Mesenchymal stem cell (in vitro differentiated cells and primary cell): Measurements from ENCODE around the gene BSDC1.

Experiments
- DNase-seq: peaks from one replicate; pipeline ENCODE4 v3.0.0-alpha.2; 2013
- H2AFZ ChIP-seq: one replicate; pipeline ENCODE4 v1.6.1; 2013; ENCODE audit warnings: low read depth, mild to moderate bottlenecking, control low read depth, inconsistent platforms, low read length, moderate library complexity
- H2AK5ac ChIP-seq: 2 replicates; pipeline ENCODE4 v1.6.1; 2013; ENCODE audit warnings: low read length, moderate library complexity, mild to moderate bottlenecking, inconsistent platforms; ENCODE audit not compliant: severe bottlenecking
- H2BK120ac ChIP-seq: one replicate; pipeline ENCODE4 v1.6.1; 2013; ENCODE audit warnings: low read depth, mild to moderate bottlenecking, inconsistent platforms, low read length, moderate library complexity
- H2BK12ac ChIP-seq, 2 experiments: one replicate each; pipeline ENCODE4 v1.6.1; 2013; ENCODE audit warnings: inconsistent platforms in 2 of 2, low read length in 2 of 2, mild to moderate bottlenecking in 2 of 2, moderate library complexity in 2 of 2, control low read depth in 1 of 2
- H2BK15ac ChIP-seq: one replicate; pipeline ENCODE4 v1.6.1; 2013; ENCODE audit warnings: mild to moderate bottlenecking, low read depth, inconsistent platforms; ENCODE audit not compliant: poor library complexity, severe bottlenecking
- H2BK5ac ChIP-seq: 2 replicates; pipeline ENCODE4 v1.6.1; 2013; ENCODE audit warnings: low read depth, mild to moderate bottlenecking, low read length, control low read depth, inconsistent platforms; ENCODE audit not compliant: poor library complexity, severe bottlenecking
- H3K14ac ChIP-seq, 2 experiments: one replicate each; pipeline ENCODE4 v1.6.1; 2013; ENCODE audit warnings: inconsistent platforms in 2 of 2, low read length in 2 of 2, control low read depth in 1 of 2, mild to moderate bottlenecking in 1 of 2, moderate library complexity in 1 of 2
- H3K18ac ChIP-seq, 2 experiments: one replicate each; pipeline ENCODE4 v1.6.1; 2013; ENCODE audit warnings: inconsistent platforms in 2 of 2, low read length in 2 of 2, control low read depth in 1 of 2, low read depth in 1 of 2, mild to moderate bottlenecking in 1 of 2
- H3K23ac ChIP-seq, 2 experiments: one replicate each; pipeline ENCODE4 v1.6.1; 2013; ENCODE audit warnings: inconsistent platforms in 2 of 2, low read length in 2 of 2, mild to moderate bottlenecking in 2 of 2, moderate library complexity in 2 of 2, control low read depth in 1 of 2
- H3K27ac ChIP-seq: 2 replicates; pipeline ENCODE4 v1.5.1; 2013; ENCODE audit warnings: mild to moderate bottlenecking, moderate library complexity, low read length, control low read depth, inconsistent platforms; ENCODE audit not compliant: poor library complexity, severe bottlenecking
- H3K27me3 ChIP-seq, 2 experiments: 2 replicates each; pipeline versions ENCODE4 v1.6.1 to v1.7.0; 2013; ENCODE audit warnings: low read length in 2 of 2, mild to moderate bottlenecking in 2 of 2, moderate library complexity in 2 of 2, control low read depth in 1 of 2, inconsistent platforms in 1 of 2; ENCODE audit not compliant: control insufficient read depth in 1 of 2, insufficient read depth in 1 of 2
- H3K36me3 ChIP-seq, 2 experiments: 2 replicates each; pipeline versions ENCODE4 v1.6.1 to v1.7.0; 2013; ENCODE audit warnings: low read length in 2 of 2, control low read depth in 1 of 2, inconsistent platforms in 1 of 2, low read depth in 1 of 2, mild to moderate bottlenecking in 1 of 2; ENCODE audit not compliant: insufficient read depth in 2 of 2, control insufficient read depth in 1 of 2
- H3K4ac ChIP-seq, 2 experiments: one replicate each; pipeline ENCODE4 v1.6.1; 2013; ENCODE audit warnings: inconsistent platforms in 2 of 2, low read length in 2 of 2, mild to moderate bottlenecking in 2 of 2, moderate library complexity in 2 of 2, control low read depth in 1 of 2, low read depth in 1 of 2
- H3K4me1 ChIP-seq: 2 replicates; pipeline ENCODE4 v1.6.1; 2013; ENCODE audit warnings: low read depth, low read length, control low read depth; ENCODE audit not compliant: control insufficient read depth, insufficient read depth
- H3K4me2 ChIP-seq: 2 replicates; pipeline ENCODE4 v1.6.1; 2013; ENCODE audit warnings: low read length, mild to moderate bottlenecking, inconsistent platforms; ENCODE audit not compliant: poor library complexity, severe bottlenecking
- H3K4me3 ChIP-seq, 2 experiments: 2 replicates each; pipeline versions ENCODE4 v1.5.1 to v1.7.0; 2013; ENCODE audit warnings: low read length in 2 of 2, mild to moderate bottlenecking in 2 of 2, control low read depth in 1 of 2, low read depth in 1 of 2; ENCODE audit not compliant: insufficient read depth in 1 of 2
- H3K79me1 ChIP-seq: replicated peaks from 2 replicates; pipeline ENCODE4 v1.6.1; 2013; ENCODE audit warnings: mild to moderate bottlenecking, control low read depth, low read length, inconsistent platforms; ENCODE audit not compliant: poor library complexity, severe bottlenecking
- H3K9ac ChIP-seq: 2 replicates; pipeline ENCODE4 v1.7.0; 2013; ENCODE audit warnings: mild to moderate bottlenecking, low read length, moderate library complexity
- H3K9me3 ChIP-seq: 2 replicates; pipeline ENCODE4 v1.7.0; 2013; ENCODE audit warnings: mild to moderate bottlenecking, low read length; ENCODE audit not compliant: control insufficient read depth
- H4K8ac ChIP-seq: one replicate; pipeline ENCODE4 v1.6.1; 2013; ENCODE audit warnings: inconsistent platforms, mild to moderate bottlenecking, low read length, moderate library complexity
- H4K91ac ChIP-seq: one replicate; pipeline ENCODE4 v1.6.1; 2013; ENCODE audit warnings: mild to moderate bottlenecking, low read length, inconsistent platforms
- WGBS: methylation state at CpG from one replicate; pipeline ENCODE4 v1.1.7; 2013; ENCODE audit warnings: mixed read lengths; 5-methylcytosine and 5-hydroxymethylcytosine counted together

The BSDC1 gene

DNA sequence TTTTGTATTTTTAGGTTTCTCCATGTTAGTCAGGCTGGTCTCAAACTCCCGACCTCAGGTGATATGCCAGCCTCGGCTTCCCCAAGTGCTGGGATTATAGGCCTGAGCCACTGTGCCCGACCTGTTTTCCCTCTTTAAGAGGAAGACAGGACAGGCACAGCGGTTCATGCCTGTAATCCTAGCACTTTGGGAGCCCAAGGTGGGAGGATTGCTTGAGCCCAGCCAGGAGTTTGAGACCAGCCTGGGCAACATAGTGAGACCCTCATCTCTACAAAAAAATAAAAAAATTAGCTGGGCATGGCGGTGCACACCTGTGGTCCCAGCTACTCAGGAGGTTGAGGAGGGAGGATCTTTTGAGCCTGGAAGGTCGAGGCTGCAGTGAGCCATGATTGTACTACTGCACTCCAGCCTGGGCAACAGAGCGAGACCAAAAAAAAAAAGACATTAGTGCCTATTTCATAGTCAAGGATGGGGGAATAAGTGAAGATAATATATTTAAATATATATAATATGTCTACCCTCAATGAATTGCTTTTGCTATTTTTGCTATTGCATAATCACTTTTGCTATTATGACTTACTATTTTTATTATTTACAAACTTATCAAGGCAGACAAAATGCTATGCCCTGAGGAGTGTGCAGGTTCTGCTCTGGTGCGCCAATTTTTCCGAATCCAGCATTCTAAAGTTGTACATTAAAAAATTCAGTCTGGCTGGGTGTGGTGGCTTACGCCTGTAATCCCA, 75.9 kb downstream of the BSDC1 start:
- Histone ChIP-seq H3K4me1 (peaks cover 3% of the 10 kb centered on the region), H3K79me1 (peaks cover 23% of the 10 kb centered on the region), H3K14ac (no peak overlapping the region), H2BK12ac (no peak overlapping the region), H3K4me2 (no peak overlapping the region), H3K36me3 (peaks cover 24 to 39% of the 10 kb centered on the region in 2 experiments), H3K4ac (no peak overlapping the region), H2BK120ac (no peak overlapping the region), H3K27me3 (no peaks in the 10 kb centered on the region), H3K9me3 (no peaks in the 10 kb centered on the region), H2BK15ac (no peak overlapping the region), H3K4me3 (no peak overlapping the region), H3K9ac (no peak overlapping the region), H3K27ac (no peak overlapping the region), H2AFZ (no peak overlapping the region), H2AK5ac (no peak overlapping the region), H4K91ac (no peak overlapping the region), H3K23ac (no peak overlapping the region), H4K8ac (no peak overlapping the region), H2BK5ac (no peak overlapping the region), H3K18ac (no peak overlapping the region)
- 94% methylated on average over 10 of the region's 10 CpGs for WGBS
- no peak for DNase-seq

DNA sequence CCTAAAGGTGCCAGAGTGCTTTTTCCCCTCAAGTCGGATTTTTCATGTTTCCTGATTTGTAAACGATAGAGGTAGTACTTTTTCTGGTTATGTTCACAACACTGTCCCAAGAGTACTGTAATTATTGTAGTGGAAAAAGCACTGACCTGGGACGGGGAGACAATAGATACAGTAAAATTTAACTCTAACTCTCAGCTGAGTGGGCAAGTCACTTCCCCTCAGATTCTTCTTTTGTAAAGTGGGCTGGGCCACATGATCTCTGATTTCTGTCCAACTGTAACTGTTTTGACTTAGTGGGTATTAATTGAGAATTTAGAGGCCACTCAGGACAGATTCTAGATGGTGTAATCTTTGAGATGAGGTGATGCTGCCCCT, 77.4 kb downstream of the BSDC1 start:
- no peak overlapping the region for H3K23ac ChIP-seq
- H3K4me2 ChIP-seq, result no peak overlapping the region
- no peak overlapping the region for H2AFZ ChIP-seq
- H3K9ac ChIP-seq, result no peak overlapping the region
- H2AK5ac ChIP-seq, result no peak overlapping the region
- 100% methylated on average over 1 of the region's 3 CpGs for WGBS
- H3K14ac ChIP-seq, result no peak overlapping the region
- H3K36me3 ChIP-seq, result peaks cover 20 to 35% of the 10 kb centered on the region in 2 experiments
- H3K18ac ChIP-seq, result no peak overlapping the region
- no peak overlapping the region for H2BK12ac ChIP-seq
- H2BK15ac ChIP-seq, result no peak overlapping the region
- no peak overlapping the region for H2BK5ac ChIP-seq
- H3K4ac ChIP-seq, result no peak overlapping the region
- no peaks in the 10 kb centered on the region for H3K27me3 ChIP-seq
- H3K27ac ChIP-seq, result no peak overlapping the region
- peaks cover 4% of the 10 kb centered on the region for H3K4me1 ChIP-seq
- H2BK120ac ChIP-seq, result no peak overlapping the region
- no peak overlapping the region for H3K4me3 ChIP-seq
- no peaks in the 10 kb centered on the region for H3K9me3 ChIP-seq
- no peak overlapping the region for H4K91ac ChIP-seq
- peaks cover 20% of the 10 kb centered on the region for H3K79me1 ChIP-seq
- DNase-seq, result no peak
- H4K8ac ChIP-seq, result no peak overlapping the region
